GM12878 (cell line): ENCODE data around the gene NCAPD3. TPM values are rescaled to one million over a fixed set of nuclear protein-coding genes. Genes with fewer than 3 reads are reported as not detected.

Source experiments
- CEBPB ChIP-seq, 2 experiments: fragments of 150-350 bp in 1 of 2; IDR thresholded peaks; 2 replicates each; pipeline ENCODE4 v1.6.1; 2012 to 2014; ENCODE audit warnings: low read depth in 2 of 2, low read length in 2 of 2, borderline replicate concordance in 1 of 2, inconsistent platforms in 1 of 2
- CHD2 ChIP-seq: IDR thresholded peaks from 2 replicates; pipeline ENCODE4 v1.6.1; 2011; ENCODE audit warnings: low read depth, low read length, improper control_type of control experiment, borderline replicate concordance
- EED ChIP-seq: sonication (generic); IDR thresholded peaks from 2 replicates; pipeline ENCODE4 v1.6.1; 2016; ENCODE audit warnings: antibody characterized with exemption, low read depth
- EP300 ChIP-seq, 2 experiments: fragments of 150-350 bp in 1 of 2; IDR thresholded peaks; 2 replicates each; pipeline ENCODE4 v1.6.1; 2011 to 2012; ENCODE audit warnings: low read depth in 2 of 2, low read length in 2 of 2, borderline replicate concordance in 1 of 2, improper control_type of control experiment in 1 of 2, inconsistent platforms in 1 of 2; ENCODE audit not compliant: control insufficient read depth in 1 of 2
- EZH2 ChIP-seq: IDR thresholded peaks from 2 replicates; pipeline ENCODE4 v1.6.1; 2012; ENCODE audit warnings: low read depth, mild to moderate bottlenecking, control low read depth, inconsistent platforms, low read length, borderline replicate concordance; ENCODE audit not compliant: control insufficient read depth
- HDGF ChIP-seq: fragments of 450-650 bp; IDR thresholded peaks from 2 replicates; pipeline ENCODE4 v1.6.1; 2016; ENCODE audit warnings: antibody characterized with exemption
- MYB ChIP-seq: fragments of 150-350 bp; IDR thresholded peaks from 2 replicates; pipeline ENCODE4 v1.6.1; 2014; ENCODE audit warnings: mild to moderate bottlenecking, low read depth, low read length, borderline replicate concordance
- NR2C1 ChIP-seq: fragments of 450-650 bp; IDR thresholded peaks from 2 replicates; pipeline ENCODE4 v1.6.1; 2017; ENCODE audit warnings: antibody characterized with exemption, mild to moderate bottlenecking, moderate library complexity
- RAD21 ChIP-seq: IDR thresholded peaks from 2 replicates; pipeline ENCODE4 v1.6.1; 2011; ENCODE audit warnings: mild to moderate bottlenecking, low read depth, low read length, moderate library complexity; ENCODE audit not compliant: insufficient read depth
- TARDBP ChIP-seq: IDR thresholded peaks from 2 replicates; pipeline ENCODE4 v1.6.1; 2016; ENCODE audit warnings: borderline replicate concordance
- polyA plus RNA-seq, 11 experiments: library from polyadenylated mRNA; depleted of rRNA in 4 of 11; unstranded in 6 of 11; stranded (reverse) in 5 of 11; fragments of >200 nt; fragmentation: Nextera tagmentation in 4 of 11; fragmentation: Illumina TruSeq in 1 of 11; extraction: Ambion mirVana in 4 of 11; extraction: Trizol in 1 of 11; gene quantifications; 1 replicate in 1 of 11; 2 replicates in 10 of 11; pipeline versions ENCODE4 v1.2.1 to v1.2.3, GENCODE V29; 2011 to 2016; ENCODE audit warnings: inconsistent platforms in 2 of 11, missing spikeins in 2 of 11, low read depth in 1 of 11
- total RNA-seq, 4 experiments: library from RNA; depleted of rRNA in 3 of 4; stranded (reverse); fragments of >200 nt in 3 of 4; fragmentation: Illumina TruSeq in 1 of 4; extraction: Trizol in 1 of 4; gene quantifications; 2 replicates each; pipeline versions ENCODE4 v1.2.1 to v1.2.3, GENCODE V29; 2013 to 2021
- TF ChIP-seq, protein P1 (sequence below): fragments of 450-650 bp; formaldehyde crosslinking; IDR thresholded peaks from 2 replicates; pipeline ENCODE4 v1.4.0; 2022; ENCODE audit warnings: mild to moderate bottlenecking, moderate library complexity
- TF ChIP-seq, protein P2 (sequence below): fragments of 450-650 bp; IDR thresholded peaks from 2 replicates; pipeline ENCODE4 v1.6.1; 2016; ENCODE audit warnings: mild to moderate bottlenecking
- TF ChIP-seq, protein P3 (sequence below): fragments of 450-650 bp; IDR thresholded peaks from 2 replicates; pipeline ENCODE4 v1.6.1; 2014; ENCODE audit warnings: mild to moderate bottlenecking
- TF ChIP-seq, protein P4 (sequence below): IDR thresholded peaks from 2 replicates; pipeline ENCODE4 v1.6.1; 2011; ENCODE audit warnings: mild to moderate bottlenecking, low read depth, low read length, moderate library complexity; ENCODE audit not compliant: insufficient replicate concordance
- TF ChIP-seq, protein P5 (sequence below): IDR thresholded peaks from 2 replicates; pipeline ENCODE4 v1.6.1; 2011; ENCODE audit warnings: borderline replicate concordance, low read depth, mild to moderate bottlenecking, moderate library complexity, mixed read lengths, low read length; ENCODE audit not compliant: insufficient read depth; ENCODE audit errors: extremely low read length
- TF ChIP-seq, protein P6 (sequence below): fragments of 450-650 bp; IDR thresholded peaks from 2 replicates; pipeline ENCODE4 v1.6.1; 2018; ENCODE audit warnings: borderline replicate concordance, mild to moderate bottlenecking; ENCODE audit not compliant: partially characterized antibody

The NCAPD3 gene
- total and polyA plus RNA-seq, 10 of the 15 experiments (the other 5 are each of a cell fraction or from before 2014, with no cell fraction given), result 14.9 to 58.2 (median 48.2) TPM

DNA sequence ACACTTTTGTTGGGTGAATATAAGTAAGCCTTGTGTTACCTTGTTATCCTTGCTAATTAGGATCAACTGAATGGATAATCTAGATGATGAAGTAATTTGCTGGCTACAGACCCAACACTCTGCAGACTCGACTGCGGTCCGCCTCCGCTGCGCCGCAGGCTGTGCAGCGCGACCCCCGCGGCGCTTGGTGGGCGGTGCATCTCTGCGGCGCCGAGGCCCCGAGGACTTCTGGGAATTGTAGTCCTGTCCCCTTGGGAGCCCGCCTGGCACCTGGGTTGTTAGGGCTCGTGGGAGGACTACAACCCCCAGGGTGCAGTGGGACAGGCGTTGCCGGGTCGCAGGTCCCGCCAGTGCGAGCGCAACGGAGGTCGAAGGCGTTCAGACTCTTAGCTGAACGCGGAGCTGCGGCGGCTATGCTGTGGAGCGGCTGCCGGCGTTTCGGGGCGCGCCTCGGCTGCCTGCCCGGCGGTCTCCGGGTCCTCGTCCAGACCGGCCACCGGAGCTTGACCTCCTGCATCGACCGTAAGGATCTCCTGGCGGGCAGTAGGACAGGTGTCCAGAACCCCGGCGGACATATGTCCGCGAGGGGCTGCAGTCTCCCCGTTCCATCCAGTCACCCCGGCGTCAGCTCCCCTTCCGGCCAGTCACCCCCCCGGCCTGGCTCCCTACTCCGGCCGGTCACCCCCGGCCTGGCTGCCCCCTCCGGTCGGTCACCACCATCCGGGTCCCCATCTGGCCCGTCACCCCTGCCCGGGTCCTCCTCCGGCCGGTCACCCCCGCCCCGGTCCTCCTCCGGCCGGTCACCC, 29.6 kb upstream of the NCAPD3 start, which contains the start of the genes ACAD8 and THYN1 (continued):
- TF ChIP-seq, protein P1, sequence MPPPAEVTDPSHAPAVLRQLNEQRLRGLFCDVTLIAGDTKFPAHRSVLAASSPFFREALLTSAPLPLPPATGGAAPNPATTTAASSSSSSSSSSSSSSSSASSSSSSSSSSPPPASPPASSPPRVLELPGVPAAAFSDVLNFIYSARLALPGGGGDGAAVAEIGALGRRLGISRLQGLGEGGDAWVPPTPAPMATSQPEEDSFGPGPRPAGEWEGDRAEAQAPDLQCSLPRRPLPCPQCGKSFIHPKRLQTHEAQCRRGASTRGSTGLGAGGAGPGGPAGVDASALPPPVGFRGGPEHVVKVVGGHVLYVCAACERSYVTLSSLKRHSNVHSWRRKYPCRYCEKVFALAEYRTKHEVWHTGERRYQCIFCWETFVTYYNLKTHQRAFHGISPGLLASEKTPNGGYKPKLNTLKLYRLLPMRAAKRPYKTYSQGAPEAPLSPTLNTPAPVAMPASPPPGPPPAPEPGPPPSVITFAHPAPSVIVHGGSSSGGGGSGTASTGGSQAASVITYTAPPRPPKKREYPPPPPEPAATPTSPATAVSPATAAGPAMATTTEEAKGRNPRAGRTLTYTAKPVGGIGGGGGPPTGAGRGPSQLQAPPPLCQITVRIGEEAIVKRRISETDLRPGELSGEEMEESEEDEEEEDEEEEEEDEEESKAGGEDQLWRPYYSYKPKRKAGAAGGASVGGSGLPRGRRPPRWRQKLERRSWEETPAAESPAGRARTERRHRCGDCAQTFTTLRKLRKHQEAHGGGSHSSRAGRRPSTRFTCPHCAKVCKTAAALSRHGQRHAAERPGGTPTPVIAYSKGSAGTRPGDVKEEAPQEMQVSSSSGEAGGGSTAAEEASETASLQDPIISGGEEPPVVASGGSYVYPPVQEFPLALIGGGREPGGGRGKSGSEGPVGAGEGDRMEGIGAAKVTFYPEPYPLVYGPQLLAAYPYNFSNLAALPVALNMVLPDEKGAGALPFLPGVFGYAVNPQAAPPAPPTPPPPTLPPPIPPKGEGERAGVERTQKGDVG (CRISPR knock-in tag), result no peak
- TF ChIP-seq, protein P2, sequence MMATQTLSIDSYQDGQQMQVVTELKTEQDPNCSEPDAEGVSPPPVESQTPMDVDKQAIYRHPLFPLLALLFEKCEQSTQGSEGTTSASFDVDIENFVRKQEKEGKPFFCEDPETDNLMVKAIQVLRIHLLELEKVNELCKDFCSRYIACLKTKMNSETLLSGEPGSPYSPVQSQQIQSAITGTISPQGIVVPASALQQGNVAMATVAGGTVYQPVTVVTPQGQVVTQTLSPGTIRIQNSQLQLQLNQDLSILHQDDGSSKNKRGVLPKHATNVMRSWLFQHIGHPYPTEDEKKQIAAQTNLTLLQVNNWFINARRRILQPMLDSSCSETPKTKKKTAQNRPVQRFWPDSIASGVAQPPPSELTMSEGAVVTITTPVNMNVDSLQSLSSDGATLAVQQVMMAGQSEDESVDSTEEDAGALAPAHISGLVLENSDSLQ, result no peak; the same call in 1 of the 2 replicates
- TF ChIP-seq HDGF (no peak), CHD2 (peak; percentile 58; the same call in 1 of the 2 replicates), EP300 (IDR thresholded peaks at IDR 0.05; ENCODE audit: borderline replicate concordance in 1 of 2, control insufficient read depth in 1 of 2, low read depth in 2 of 2, low read length in 2 of 2) (no peak), RAD21 (no peak), CEBPB (IDR thresholded peaks at IDR 0.05; ENCODE audit: borderline replicate concordance in 1 of 2, low read depth in 2 of 2, low read length in 2 of 2) (no peak), TARDBP (peak; percentile 93; the same call in 1 of the 2 replicates), NR2C1 (peak; percentile 98), MYB (0 out of 2 replicates have a peak, but pooled peaks have one; percentile 54), EED (no peak), EZH2 (no peak)
- TF ChIP-seq, protein P3, sequence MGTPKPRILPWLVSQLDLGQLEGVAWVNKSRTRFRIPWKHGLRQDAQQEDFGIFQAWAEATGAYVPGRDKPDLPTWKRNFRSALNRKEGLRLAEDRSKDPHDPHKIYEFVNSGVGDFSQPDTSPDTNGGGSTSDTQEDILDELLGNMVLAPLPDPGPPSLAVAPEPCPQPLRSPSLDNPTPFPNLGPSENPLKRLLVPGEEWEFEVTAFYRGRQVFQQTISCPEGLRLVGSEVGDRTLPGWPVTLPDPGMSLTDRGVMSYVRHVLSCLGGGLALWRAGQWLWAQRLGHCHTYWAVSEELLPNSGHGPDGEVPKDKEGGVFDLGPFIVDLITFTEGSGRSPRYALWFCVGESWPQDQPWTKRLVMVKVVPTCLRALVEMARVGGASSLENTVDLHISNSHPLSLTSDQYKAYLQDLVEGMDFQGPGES, result no peak
- TF ChIP-seq, protein P4, sequence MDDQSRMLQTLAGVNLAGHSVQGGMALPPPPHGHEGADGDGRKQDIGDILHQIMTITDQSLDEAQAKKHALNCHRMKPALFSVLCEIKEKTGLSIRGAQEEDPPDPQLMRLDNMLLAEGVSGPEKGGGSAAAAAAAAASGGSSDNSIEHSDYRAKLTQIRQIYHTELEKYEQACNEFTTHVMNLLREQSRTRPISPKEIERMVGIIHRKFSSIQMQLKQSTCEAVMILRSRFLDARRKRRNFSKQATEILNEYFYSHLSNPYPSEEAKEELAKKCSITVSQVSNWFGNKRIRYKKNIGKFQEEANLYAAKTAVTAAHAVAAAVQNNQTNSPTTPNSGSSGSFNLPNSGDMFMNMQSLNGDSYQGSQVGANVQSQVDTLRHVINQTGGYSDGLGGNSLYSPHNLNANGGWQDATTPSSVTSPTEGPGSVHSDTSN, result no peak
- TF ChIP-seq, protein P5, sequence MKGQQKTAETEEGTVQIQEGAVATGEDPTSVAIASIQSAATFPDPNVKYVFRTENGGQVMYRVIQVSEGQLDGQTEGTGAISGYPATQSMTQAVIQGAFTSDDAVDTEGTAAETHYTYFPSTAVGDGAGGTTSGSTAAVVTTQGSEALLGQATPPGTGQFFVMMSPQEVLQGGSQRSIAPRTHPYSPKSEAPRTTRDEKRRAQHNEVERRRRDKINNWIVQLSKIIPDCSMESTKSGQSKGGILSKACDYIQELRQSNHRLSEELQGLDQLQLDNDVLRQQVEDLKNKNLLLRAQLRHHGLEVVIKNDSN, result no peak
- TF ChIP-seq, protein P6, sequence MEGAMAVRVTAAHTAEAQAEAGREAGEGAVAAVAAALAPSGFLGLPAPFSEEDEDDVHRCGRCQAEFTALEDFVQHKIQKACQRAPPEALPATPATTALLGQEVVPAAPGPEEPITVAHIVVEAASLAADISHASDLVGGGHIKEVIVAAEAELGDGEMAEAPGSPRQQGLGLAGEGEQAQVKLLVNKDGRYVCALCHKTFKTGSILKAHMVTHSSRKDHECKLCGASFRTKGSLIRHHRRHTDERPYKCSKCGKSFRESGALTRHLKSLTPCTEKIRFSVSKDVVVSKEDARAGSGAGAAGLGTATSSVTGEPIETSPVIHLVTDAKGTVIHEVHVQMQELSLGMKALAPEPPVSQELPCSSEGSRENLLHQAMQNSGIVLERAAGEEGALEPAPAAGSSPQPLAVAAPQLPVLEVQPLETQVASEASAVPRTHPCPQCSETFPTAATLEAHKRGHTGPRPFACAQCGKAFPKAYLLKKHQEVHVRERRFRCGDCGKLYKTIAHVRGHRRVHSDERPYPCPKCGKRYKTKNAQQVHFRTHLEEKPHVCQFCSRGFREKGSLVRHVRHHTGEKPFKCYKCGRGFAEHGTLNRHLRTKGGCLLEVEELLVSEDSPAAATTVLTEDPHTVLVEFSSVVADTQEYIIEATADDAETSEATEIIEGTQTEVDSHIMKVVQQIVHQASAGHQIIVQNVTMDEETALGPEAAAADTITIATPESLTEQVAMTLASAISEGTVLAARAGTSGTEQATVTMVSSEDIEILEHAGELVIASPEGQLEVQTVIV, result no peak
